Stimulated activated CD8-positive, alpha-beta memory T cell treated with anti-CD3 and anti-CD28 coated beads, Interleukin-2, amount 100 ng/mL, for 1 hour (primary cell): ENCODE data around the gene PEX5L.

Source experiments
- DNase-seq, 2 donors: peaks; one replicate each; pipeline ENCODE4 v3.0.0-alpha.2; 2020; ENCODE audit warnings: low read depth in 2 of 2

Gene PEX5L

GRCh38 chr3:179897231-179897630 is 139.5 kb downstream of the PEX5L start:
- no peak for DNase-seq

DNA sequence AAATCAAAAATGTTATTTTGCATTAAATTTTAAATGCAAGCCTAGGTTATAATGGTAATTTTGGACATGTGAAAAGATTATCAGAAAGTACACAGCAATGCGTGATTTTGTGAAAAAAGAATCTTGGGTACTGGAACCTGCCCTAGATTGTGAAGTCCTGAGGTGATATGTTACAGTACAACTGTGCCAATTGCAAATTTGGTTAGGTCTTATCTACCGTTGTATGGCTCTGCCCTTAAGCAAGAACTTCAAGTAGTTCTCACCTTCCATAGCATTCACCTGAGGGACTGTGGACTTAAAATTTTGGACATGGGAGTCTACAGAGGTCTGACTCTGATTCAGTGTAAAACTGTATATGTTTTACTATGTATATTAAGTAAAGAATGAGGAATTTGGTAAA is 140.2 kb downstream of the PEX5L start:
- DNase-seq: no peak

GRCh38 chr3:179895330-179895729 is 141.4 kb downstream of the PEX5L start:
- no peak for DNase-seq

DNA sequence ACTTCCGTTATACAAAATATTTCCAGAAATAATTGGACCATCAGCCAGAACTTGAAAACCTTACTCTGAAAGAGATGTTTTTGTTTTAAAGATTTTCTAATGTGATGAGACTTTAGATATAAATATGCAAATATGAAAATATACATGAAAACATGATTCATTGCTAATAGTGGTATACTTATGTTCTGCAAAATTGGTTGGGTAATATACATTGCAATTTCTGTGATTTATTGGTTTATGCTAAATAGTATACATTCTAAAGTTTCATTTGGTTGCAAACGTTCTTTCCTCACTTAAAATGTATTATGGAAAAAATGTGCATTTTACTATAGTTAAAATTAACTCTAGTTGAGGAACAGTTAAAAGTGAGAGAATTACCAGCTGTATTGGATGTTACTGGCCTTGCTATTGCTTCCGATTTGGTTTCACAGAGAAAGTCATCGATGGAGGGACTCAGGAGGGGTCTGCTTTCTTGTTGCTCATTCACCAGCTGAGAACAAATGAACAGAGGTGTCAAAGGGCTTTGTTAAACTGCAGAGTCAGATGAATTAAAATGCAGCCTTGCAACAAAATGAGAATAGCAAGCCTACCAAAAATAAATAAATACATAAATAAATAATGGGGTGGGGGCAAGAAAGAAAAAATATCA is 149.3 kb downstream of the PEX5L start:
- no peak for DNase-seq

GRCh38 chr3:179885950-179886349 is 150.8 kb downstream of the PEX5L start:
- DNase-seq: no peak

DNA sequence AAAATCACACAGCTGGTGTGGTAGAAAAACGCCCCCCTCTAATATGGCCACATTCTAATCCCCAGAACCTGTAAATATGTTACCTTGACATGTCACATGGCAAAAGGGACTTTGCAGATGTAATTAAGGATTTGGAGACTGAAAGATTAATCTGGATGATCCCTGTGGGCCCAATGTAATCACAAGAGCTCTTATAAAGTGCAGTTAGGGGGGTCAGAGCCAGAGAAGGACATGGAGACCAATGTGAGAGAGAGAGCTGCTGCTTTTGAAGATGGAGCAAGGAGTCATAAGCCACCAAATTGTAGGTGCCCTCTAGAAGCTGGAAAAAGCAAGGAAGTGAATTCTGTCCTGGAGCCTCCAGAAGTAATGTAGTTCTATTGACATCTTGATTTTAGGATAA is 152.6 kb downstream of the PEX5L start:
- no peak for DNase-seq

- no peak for DNase-seq
Observed at GRCh38 chr3:179882292-179882691, 154.4 kb downstream of the PEX5L start.

DNA sequence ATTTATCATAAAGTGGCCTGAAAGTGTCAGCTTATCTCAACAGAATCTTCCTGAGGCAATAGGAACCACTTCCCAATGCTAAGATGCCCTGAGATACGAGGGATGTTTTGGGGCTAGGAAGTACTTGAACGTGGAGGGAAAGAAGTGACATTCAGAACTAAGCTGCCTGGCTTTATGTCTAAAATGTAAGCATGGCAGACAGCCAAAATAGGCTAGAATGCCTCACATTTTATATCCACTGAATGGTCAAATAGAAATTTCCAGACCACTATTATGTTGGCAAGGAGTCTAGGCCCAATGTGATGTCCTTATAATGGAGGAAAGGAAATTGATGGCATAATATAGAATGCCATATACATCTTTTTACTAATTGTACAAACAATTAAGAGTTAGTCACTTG is 154.9 kb downstream of the PEX5L start:
- DNase-seq: no peak

DNA sequence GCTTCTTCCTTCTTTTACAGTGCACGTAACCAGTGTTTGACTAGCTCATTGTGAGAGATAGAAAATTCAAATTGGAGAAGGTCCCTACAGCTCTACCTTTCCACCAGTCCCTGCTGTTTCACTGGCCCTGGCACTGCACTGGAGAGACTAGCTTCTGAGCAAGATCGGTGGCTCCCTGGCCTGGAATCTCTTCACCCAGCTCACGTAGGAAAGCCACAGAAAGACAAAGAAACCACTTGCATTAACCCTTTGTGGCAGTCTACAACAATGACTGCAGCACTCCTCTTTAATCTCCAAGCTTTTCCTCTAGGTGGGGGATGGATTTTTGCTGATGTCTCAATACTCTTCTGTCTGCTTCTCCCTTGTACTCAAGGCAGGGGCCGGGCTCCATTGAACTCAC is 155.9 kb downstream of the PEX5L start:
- no peak for DNase-seq

DNA sequence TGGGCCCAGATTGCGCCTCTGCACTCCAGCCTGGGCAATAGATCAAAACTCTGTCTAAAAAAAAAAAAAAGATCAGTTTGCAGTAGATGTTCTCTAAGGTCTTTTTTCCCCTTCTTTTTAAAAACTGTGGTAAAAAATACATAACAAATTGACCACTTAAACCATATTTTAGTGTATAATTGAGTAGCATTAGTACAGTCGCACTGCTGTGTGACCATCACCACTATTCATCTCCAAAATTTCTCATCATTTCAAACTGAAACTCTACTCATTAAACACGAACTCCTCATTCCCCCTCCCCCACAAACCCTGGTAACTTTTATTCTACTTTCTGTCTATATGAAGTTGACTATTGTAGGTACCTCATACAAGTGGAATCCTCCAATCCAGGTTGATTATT is 160.3 kb downstream of the PEX5L start:
- DNase-seq: no peak

- no peak for DNase-seq
Observed at GRCh38 chr3:179872842-179873241, 163.9 kb downstream of the PEX5L start.

GRCh38 chr3:179871782-179872181 is 165.0 kb downstream of the PEX5L start:
- no peak for DNase-seq

GRCh38 chr3:179868715-179869114 is 168.0 kb downstream of the PEX5L start:
- DNase-seq: no peak

- no peak for DNase-seq
Observed at GRCh38 chr3:179867961-179868360, 168.8 kb downstream of the PEX5L start.

DNA sequence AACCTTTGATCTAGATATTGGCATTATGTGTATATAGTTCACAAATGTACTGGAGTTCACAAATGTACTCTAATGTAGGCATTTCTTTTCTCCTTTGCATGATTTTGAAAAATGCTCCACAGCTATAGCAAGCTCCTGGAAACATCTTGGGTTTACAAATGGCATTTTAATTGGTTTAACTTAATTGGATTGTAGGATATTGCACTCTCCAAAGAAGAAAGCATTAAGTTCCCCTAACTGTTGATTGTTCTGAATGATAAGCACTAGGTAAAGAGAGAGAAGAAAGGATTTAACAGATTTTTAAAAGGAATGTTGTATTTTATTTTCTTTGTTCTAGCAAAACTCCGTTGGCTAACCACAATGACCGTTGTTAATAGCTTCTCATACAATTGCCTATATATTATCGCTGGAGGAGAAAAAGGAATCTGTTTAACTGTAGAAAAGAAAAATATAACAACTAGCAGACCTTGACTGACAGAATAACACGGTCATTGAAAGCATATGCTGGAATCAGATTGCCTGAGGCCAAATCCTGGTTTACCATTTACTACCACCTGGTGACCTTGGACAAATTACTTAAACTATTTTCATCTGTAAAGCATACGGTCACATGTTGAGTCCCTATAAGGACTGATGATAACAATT is 170.8 kb downstream of the PEX5L start:
- no peak for DNase-seq

DNA sequence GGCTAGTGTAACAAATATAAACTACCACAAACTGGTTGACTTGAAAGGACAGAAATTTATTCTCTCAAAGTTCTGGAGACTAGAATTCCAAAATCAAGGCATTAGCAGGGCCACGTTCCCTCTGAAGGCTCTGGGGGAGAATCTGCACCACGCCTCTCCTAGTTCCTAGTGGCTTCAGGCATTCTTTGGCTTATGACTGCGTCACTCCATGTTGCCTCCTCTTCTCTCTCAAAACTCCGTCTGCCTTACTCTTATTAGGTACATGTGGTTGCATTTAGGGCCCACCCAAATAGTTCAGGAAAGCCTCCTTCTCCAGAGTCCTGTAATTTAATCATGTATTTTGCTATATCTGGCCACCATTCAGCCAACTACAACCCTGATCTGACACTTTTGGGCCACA is 174.8 kb downstream of the PEX5L start:
- DNase-seq: no peak

DNA sequence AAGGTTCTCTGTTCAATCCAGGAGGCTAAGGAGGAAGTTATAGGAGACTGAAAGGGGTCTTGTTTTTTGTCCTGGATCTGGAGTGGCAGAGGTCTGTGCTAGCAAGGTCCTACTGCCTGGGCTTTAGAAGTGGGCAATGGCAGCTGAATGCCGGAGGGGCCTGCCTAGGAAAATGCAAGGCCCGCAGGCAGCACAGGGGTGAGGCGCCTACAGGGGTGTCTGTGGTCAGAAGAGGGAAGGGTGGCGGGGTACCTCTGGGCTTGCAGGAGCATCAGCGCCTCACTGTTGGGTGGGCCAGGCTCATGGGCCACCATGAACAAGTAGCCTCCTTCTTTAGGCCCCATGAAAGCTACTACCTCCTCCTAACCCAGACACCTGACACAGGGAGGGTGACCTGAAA is 175.4 kb downstream of the PEX5L start:
- DNase-seq: no peak

DNA sequence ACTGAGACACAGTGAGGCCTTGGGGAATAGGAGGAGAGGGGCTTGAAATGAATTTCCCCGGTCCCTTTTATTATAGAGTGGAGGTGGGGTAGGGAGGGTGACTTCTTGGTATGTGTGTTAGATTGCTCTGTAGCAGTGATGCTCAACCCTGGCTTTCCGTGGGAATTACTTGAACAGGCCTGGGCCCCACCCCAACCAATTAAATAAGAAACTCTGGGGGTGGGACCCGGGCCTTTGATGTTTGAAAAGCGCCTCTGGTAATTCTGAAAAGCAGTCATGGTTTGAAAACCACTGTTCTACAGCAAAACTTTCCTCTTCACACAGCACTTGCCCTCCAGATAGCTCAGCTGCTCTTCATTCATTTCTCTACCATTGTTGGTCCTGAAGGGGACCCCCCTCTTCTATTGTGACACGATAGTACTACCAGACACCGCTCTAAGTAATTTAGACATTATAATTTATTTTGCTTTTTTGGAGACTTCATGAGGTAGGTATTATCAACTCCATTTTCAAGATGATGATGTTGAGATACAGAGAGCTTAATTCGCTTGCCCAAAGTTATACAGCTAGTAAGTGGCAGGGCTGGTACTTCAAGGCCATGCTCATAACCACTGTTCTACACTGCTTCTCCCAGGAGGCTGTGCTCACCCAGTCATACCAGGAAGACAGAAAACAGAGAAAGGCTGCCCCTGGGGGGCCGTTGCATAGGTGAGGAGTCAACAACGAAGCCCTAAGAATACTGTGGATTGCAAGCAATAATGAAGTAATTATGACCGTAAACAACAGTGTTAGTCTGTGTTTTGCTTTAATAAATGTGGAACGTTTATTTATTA is 176.2 kb downstream of the PEX5L start:
- DNase-seq: no peak

- DNase-seq: no peak
Observed at GRCh38 chr3:179853176-179853575, 183.6 kb downstream of the PEX5L start.

GRCh38 chr3:179852142-179852905 is 184.4 kb downstream of the PEX5L start:
- no peak for DNase-seq

DNA sequence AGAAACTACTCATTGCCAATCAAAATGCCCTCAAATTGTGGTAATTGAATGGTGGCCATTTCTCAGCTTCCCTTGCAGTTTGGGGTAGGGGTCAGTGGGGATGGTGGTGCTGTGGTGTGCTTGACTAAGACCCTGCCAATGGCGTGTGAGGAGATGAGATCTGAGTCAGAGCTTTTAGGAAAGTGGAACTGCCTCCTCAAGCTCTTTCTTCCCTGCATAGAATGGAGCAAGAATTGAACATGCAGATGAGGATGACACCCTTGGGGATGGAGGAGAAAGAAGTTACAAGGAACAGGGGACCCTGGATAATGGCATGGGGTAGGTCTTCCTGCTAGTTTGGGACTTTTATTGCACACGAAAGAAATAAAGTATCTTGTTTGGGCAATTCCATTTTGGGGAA is 188.0 kb downstream of the PEX5L start:
- no peak for DNase-seq

DNA sequence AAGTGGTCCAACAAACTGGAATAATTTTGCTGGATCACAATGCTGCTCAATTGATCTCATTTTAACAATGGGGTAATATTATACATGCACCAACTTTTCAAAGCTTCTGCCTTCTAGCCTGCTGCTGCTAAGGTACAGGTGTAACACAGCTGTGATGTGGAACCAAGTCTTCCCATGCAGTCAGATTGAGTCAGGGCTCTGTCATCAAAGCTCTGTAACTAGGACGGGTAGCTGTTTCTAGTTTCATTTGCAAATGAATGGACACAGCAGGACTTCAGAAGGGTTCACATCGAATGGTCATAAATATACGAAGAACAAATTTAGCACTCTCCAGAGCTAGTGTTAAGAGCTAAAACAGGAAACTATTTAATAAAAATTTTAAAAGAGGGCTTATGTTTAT is 194.7 kb downstream of the PEX5L start:
- no peak for DNase-seq
